Esophagus mucosa (tissue), 1 donor: ENCODE data around the gene GABRB1. TPM values are rescaled to one million over a fixed set of nuclear protein-coding genes. Genes with fewer than 3 reads are reported as not detected.

Experiments
- ATAC-seq: fragments of 200-7000 bp; cut with Tn5 transposase; one replicate; pipeline ENCODE4 v1.9.1; 2020
- total RNA-seq: library from RNA; stranded (reverse); gene quantifications from one replicate; pipeline ENCODE4 v1.2.4, GENCODE V29; 2023
- donor health status: DM: yes; HTN: yes; CAD: no.

The GABRB1 gene
- total RNA-seq, 1 donor from 2014 or later, result not detected

DNA sequence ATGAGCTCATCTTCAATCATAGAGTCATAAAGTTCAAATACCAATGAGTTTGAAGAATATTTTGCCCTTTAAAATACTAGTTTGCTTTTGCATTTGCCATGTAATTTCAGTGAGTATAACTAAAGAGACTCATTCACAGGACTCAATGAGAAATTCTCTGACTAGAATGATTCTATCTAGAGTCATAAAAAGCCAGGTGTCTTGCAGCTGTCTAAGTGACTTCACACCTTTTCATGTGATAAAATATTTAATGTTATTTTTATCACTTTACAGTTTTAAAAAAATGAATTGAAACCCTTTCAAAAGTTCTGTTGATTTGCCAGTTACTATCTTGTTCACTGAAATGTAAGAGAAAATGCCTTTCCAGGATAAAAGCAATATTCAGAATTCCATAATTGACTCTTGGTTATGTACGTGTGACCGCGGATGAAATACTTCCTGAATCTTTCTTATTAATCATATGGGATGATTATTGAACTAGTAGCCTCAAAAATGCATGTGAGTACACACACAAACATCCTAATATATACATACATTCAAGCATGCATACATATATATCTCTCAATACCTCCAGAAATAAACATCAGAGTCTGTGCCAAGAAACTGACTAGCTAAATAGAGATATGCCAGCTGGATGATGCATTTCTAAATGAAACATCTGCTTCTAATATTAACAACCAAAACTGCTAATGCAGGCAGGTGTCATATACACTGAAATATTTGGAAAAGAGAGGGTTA is 87.0 kb downstream of the GABRB1 start:
- ATAC-seq, result no peak

DNA sequence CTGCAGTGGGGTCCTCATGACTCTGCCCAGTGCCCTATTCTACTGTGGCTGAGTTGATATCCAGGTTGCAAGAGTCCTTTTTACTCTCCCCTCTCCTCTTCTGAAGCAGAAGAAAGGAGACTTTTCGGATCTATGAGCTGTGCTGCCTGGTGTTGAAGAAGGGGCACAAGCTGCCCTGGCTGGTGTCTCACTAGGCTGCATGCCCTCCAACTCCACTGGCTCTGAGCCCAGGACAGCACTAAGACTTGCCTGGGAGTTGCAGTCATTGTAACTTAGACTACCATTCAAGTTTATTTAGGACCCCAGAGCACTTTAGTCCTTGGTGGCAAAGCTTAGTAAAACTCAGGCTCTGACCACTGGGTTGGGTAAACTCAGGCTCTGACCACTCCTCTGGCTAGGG is 89.4 kb downstream of the GABRB1 start:
- ATAC-seq, result no peak

DNA sequence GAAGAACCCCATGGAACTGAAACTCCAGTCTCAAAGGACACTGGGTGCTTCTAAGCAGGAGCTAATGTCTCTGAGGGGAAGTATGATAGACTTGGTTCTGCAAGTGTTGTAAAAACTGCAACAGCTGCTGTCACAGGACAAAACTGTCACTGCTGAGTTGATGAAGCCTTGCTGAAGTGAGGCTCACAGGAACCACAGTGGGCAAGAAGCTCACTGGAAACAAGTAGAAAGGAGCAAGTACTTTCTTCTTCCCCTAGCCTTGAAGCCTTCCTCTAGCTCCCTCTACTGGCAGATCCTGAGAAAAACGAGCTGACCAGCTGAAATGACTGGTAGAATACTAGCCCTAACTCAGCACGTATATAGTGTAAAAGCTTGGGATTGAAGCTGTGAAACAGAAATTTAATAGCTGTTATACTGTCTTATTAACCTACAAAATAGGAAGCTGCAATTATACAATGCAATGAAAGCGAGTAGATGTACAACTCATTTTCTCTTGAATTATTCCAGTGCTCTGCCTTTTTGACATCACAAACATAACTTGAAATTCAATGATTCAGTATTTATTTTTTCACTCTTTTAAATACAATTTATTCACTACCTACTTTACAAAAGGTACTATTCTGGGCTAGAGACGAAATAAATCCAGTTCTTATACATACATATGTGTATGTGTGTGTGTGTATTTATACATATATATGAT is 91.4 kb downstream of the GABRB1 start:
- peak; percentile 49 for ATAC-seq

DNA sequence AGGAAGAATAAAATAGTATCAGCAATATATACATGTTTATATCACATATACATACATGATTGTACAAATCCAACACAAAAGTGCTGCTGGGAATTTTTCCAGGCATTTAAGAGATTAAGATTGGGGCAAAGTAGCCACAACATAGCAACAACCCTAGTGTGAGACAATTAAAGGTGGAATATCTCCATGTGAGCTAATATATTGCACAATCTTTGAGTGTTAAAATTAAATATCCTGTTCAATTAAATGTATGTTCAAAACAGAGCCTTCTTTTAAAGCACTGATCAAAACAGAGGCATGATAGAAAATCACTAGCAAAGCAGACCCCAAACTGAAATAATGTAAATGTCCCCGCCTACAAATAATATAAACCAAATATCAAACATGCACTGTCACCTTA is 97.6 kb downstream of the GABRB1 start:
- ATAC-seq, result no peak

DNA sequence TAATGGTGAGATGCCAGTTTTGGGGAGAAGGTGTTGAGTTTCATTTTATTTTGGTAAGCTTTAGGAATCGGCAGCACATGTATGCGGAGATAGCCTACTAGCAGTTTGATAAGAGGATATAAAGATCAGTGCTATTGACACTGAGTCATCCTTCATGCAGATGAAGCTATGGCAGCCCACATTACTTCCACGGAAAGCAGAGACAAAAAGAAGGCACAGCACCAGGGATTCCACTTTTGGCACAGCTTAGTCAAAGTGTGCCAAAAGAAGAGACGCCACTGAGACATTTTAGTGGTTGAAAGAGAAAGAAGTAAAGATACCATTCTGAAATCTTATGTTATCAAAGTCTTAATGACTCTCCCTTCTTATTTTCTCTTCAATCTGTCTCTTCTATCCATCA is 103.8 kb downstream of the GABRB1 start:
- ATAC-seq, result no peak

DNA sequence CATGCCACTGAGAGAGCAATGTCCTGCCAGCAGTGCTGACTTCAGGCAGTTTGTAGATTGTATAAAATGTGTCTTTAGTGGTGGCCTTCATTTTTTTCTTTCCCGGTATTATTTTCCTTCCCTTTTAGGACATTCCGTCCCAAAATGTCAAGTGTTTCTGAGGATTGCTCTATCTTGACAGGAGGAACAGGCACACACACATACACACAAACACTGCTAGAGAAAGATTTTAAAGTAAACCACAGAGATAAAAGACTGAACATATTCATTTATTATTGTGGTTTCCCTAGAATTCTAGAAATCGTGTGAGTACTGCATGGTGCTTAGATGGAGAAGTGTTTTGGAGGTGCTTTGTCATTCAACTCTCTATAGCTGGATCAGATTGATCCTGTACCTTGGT is 111.9 kb downstream of the GABRB1 start:
- no peak for ATAC-seq

DNA sequence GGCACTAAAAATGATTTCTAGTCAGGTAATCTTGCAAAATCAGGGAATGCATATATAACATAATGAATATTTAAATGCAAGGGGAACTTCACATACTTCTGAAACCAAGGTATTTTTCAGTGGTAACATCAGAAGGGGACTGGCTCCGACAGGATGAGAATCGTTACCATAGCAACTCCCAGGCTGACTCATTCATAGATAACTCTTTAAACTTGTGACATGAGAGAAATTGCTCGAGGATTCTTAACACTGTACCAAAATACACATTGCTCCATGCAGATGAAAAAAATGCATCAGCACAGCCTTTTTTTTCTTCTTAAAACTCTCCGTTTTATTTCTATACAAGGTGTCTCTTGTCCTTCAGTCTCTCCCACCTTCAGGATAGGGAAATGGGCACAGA is 114.3 kb downstream of the GABRB1 start:
- ATAC-seq, result no peak

DNA sequence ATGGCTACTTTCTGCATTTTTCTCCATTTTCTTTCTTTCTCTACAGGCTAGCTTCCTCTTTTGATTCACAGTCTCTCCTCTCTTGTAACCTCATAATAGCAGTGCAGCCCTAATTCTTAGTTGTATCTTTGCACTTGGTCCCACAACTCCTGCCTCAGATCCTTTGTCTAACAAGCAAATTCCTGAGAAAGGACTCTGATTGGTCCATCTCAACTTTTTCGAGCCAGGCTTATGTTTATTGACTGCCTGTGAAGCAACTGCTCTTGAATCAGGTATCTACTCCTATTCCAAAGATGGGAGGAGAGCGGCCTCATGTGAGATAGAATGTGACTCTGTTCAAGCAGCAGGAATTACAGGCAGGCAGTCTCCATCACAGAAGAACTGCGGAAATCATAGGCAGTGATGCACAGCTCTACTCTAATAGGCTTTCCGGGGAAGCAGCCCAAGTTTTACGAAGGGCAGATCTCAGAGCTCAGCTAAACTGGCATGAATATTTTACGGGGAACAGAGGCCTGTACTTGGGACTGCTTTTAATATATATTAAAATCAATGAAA is 123.5 kb downstream of the GABRB1 start:
- no peak for ATAC-seq

DNA sequence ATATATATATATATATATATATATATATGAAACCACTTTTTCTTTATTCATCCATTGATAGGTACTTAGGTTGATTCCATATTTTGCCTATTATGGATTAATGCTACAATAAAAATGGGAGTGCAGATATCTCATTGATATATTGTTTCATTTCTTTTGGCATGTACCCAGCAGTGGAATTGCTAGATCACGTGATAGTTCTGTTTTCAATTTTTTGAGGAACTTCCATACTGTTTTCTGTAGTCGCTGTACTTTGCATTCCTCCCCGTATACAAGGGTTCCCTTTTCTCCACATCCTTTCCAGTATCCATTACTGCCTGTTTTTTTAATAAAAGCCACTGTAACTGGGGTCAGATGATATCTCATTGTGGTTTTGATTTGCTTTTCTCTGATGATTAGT is 124.6 kb downstream of the GABRB1 start:
- ATAC-seq, result no peak

DNA sequence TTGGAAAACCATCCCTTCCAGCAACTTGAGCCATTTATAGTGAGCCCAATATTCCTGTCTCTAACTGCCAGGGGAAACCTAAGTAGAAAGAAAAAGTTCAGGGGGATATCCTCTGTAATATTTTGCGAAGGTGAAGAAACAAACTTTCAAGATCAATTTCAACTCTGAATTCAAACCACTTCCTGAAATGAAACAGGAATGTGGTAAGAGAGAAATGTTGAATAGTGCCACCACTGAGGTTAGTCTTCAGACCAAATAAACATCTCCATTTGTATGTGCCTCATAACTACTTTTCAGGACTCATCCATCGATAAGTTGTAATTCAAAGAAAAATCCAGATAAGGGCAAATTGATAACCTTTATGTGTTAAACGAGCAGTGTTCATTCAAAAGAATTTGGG is 128.7 kb downstream of the GABRB1 start:
- ATAC-seq, result no peak

DNA sequence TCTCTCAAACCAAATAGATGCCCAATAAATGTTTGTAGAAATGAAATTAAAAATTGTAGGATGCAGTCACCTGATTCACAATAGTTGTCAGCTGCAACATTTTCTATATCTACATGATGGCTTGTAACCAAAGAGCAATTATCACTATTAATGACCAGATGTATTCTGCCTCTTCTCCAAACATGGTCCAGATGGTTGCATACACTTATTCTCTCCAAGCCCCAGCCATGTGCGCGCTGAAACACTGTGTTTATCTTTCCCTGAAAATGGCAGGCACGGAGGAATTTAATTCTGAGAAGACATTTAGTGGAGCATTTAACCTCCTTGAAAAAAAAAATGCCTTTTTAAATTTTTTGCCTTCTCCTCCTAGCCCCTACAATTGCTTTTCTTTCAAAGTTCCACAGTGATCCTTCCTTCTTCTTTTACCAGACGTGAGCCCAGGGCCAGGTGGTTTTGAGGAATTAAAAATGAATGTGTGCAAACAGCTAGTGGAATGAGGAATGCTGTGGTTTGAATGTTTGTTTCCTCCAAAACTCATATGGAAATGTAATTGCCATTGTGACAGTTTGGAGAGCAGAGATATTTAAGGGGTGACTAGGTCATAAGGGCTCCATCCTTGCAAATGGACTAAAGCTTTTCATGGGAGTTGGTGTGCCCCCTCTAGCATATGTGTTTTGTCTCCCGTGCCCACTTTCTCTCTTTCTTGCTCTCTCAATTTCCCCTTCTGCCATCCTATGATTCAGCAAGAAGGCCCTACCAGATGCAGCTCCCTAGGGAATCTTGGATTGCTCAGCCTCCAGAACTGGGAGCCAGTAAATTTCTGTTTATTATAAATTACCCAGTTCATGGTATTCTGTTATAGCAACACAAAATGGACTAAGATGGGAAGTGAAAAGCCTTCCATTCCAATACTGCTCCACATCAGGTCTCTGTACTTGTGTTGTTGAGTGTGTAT is 136.0 kb downstream of the GABRB1 start:
- no peak for ATAC-seq

DNA sequence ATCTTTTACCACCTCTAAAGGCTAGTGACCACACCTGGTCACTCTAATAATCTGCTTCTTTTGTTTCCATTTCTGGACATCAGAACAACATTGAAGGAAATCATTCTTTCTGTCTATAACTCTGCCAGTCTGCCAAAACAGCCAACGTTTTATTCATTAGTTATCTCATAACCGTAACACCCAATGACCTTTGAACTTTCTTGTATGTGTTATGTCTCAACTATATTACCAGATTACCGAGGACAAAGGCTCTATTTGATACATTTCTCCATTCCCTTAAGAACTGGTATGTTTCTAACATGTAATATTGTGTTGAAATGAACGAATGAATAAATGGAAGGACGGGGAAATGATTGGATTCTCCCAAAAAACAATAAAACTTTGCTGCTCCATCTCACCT is 152.7 kb downstream of the GABRB1 start:
- no peak for ATAC-seq

DNA sequence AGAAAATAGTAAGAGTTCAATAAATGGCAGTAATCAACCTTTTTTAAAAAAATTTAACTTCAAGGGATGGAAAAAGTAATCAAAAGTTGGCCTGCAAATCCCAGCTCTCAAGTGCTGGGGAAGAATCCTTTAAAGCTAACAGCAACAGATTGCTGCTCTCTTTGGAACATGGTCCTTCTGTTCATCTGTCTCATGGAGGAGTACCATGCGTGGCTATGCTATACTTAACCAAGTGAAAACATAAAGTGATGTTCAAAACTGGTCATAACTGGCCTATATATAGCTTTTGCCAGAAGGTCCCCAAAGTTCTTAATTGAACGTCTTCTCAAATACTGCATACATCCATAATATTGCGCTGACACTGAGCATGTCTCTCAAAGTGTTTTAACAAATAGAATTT is 154.4 kb downstream of the GABRB1 start:
- no peak for ATAC-seq

DNA sequence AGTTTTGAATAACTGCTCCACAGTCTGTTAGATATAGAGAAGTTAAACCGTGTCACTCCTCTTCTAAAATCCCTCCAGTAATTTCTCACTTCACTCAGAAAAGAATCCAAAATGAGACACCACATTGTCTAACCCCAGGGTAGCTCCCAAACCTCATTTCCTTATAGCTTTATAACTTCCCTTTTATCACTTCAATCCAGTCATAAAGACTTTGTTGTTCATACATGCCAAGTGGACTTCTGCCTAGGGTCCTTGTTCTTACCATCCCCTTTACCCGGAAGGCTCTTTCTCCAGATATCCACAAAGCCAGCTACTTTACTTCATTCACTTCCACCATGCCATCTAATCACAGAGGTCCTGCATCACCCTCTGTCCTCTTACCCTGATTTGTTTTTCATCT is 156.2 kb downstream of the GABRB1 start:
- no peak for ATAC-seq

DNA sequence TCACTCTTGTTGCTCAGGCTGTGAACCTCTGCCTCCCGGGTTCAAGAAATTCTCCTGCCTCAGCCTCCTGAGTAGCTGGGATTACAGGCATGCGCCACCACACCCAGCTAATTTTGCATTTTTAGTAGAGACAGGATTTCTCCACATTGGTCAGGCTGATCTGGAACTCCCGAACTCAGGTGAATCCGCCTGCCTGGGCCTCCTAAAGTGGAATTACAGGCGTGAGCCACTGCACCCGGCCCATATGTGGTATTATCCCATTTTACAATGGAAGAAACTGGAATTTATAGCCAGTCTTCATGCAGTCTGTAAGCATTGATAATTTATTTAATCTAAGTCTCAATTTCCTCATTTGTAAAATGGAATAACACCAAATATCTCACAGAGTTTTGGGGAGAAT is 161.8 kb downstream of the GABRB1 start:
- no peak for ATAC-seq

DNA sequence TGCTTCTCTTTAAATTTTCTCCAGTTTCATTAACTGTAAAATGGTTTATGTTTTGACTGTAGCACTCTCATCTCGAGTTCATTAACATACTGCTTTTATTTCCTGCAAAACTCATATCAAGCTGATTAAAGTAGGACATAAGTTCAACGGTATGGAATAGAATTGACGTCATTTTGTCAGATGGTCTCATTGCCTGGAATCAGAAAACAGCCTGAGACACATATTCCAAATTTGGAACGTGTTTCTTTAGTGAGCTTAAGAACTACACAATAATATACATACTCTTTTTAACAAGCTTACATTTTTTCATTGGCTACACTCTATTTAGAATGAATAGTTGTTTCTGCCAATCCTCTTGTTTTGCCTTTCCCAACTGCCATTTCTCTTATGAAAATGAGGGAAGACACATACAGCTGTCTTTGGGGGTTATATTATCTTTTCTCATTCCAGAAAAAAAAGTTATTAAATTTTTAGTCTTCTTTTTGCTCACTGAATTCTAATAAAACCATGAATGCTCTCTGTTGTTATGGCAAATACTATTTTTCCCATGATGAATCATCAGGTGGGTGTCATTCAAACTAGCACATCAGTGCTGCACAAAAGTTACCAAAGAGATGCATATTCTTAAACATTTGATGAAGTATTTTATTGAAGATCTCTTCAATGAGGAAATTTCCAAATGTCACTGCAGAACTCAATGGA is 162.8 kb downstream of the GABRB1 start:
- no peak for ATAC-seq

DNA sequence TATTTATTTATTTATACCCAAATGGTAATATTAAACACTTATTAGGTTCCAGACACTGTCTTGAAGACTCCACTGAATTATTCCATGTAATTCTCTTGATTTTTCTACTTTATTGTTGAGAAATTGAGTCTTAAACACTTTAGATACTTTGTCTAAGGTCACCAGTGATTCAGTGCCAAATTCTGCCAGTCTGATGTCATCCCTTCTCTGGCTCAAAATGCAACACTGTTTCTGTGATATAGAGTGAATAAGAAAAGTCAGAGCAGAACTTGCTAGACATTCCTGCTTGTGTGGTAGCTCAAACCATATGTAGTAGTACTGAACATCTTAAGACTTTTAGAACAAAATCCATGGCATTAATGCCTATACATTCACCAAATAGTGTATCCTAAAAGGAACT is 164.3 kb downstream of the GABRB1 start:
- ATAC-seq, result no peak

DNA sequence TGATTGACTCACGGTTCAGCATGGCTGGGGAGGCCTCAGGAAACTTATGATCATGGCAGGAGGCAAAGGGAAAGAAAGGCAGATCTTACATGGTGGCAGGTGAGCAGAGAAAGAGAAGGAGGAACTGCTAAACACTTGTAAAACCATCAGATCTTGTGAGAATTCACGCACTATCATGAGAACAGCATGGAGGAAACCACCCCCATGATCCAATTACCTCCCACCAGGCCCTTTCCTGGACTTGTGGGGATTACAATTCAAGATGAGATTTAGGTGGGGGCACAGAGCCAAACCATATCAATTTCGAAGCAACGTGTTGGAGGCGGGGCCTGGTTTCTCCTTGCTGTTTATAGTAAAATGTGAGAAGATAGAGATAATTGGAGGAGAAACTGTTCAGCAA is 167.4 kb downstream of the GABRB1 start:
- no peak for ATAC-seq

DNA sequence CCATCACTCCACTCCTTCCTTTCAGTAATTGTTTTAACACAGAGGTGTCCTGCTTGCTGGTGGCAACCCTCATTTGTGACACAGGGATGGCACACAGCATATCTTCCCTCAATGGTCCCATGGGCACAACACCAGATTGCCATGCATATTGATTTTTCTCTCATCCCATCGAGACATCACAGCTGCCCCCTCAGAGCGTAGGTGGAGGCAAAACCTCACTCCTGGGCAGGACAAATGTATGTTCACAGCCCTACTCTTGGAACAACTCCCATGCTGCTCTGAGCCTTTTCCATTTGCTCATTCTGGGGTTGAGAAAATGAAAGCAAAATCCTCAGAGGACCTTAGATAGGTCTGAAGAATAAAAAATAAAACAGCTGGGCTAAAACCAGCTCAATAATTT is 172.2 kb downstream of the GABRB1 start:
- ATAC-seq, result no peak

DNA sequence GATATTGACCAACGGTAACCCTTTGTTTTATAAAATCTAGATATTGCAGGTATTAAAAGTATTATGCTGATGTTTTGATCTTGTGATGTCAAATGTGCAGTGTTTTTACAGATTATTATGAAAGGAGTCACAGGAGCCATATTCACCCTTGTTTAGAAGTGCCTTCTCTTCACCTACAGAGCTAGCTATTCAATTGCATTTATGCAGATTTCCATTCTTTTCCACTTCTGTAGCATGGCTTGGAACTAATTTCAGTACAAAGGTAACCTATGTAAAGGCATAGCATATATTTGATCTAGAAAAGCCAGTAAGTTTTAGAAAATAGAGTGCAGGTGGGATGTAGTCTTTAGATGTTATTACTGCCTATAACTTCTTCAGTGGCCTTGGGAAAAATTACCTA is 176.2 kb downstream of the GABRB1 start:
- ATAC-seq, result no peak

DNA sequence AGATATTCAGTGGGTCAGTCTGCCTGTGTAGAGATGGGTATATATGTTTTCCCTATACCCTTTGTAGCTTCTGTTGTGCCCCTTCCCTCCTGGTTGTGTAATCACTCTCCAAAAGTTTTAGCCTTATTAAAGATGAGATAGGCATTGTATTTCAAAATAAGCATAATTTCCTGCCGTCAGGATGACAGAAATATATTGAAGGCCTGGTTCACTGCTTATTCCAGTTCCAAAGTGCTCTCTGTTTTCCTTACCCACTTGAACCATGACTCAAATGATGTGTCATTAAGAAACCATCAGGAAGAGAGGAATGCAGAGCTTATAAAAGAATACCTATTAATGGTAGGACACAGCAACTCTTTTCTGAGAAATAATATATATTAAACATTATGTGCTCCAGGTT is 178.5 kb downstream of the GABRB1 start:
- no peak for ATAC-seq

DNA sequence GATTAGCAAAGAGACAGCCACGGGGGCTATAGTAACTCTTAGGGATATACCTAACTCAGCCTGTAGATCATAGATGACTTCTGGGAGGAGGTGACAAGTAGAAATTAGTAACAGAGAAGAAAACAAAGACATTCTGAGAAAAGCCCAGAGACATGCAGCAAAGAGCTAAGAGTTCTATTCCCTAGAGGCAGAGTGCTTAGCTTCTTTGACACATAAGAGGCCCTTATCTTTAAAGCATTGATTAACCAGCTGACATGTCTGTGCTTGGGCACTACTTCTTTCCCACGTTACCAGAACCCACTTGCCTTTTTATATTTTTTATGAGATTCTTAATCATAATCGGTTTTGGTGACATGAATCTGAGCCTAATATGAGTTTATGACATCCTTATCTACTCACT is 179.5 kb downstream of the GABRB1 start:
- no peak for ATAC-seq
